Pancreas (tissue), 10 donors: ENCODE results near the gene ALOXE3. TPM values are rescaled to one million over a fixed set of nuclear protein-coding genes. Genes with fewer than 3 reads are reported as not detected.
A peak's percentile ranks its signal among the peaks of the same experiment; 100 is the strongest.

Experiments used
- ATAC-seq, 4 donors: fragments of 200-7000 bp; cut with Tn5 transposase; one replicate each; pipeline versions ENCODE4 v1.8.0 to v1.9.1; 2020; ENCODE audit warnings: mild to moderate bottlenecking in 4 of 4, moderate library complexity in 4 of 4
- DNase-seq, 6 donors: peaks; one replicate each; pipeline ENCODE4 v3.0.0-alpha.2; 2020
- FAIRE-seq: peaks from 2 replicates; lab custom pipeline; 2012; peaks lifted over from hg19 to GRCh38; lab: Jason Lieb, UNC
- H3K27ac ChIP-seq, 4 donors: fragments of 200-600 bp; sonication (generic); 1 replicate in 3 of 4; 2 replicates in 1 of 4; pipeline versions ENCODE4 v1.5.0 to v1.8.0; 2020
- H3K27me3 ChIP-seq, 4 donors: fragments of 200-600 bp; one replicate each; pipeline ENCODE4 v1.8.0; 2021
- H3K36me3 ChIP-seq, 3 donors: fragments of 200-600 bp; sonication (generic) in 1 of 3; one replicate each; pipeline versions ENCODE4 v1.5.0 to v1.8.0; 2020 to 2021
- H3K4me1 ChIP-seq, 3 donors: fragments of 200-600 bp; one replicate each; pipeline ENCODE4 v1.8.0; 2021
- H3K4me3 ChIP-seq, 4 donors: fragments of 200-600 bp; sonication (generic) in 2 of 4; one replicate each; pipeline versions ENCODE4 v1.5.0 to v1.8.0; 2020 to 2021
- H3K9me3 ChIP-seq, 4 donors: fragments of 200-600 bp; one replicate each; pipeline ENCODE4 v1.8.0; 2021
- WGBS, 2 donors: extraction: QIAGEN DNeasy Blood & Tissue Kit; methylation state at CpG; one replicate each; pipeline ENCODE4 v1.1.7; 2013; 5-methylcytosine and 5-hydroxymethylcytosine counted together
- intact Hi-C, 3 donors: fragments of 100-400 bp; cut with DNase I; formaldehyde crosslinking; loops; one replicate each; pipeline versions ENCODE4 v1.11.1 to v1.14.2; 2022
- polyA plus RNA-seq, 2 donors: library from polyadenylated mRNA; stranded (reverse); fragments of 200-250 nt; gene quantifications; one replicate each; pipeline ENCODE4 v1.2.3, GENCODE V29; 2013
- total RNA-seq, 6 donors: library from RNA; stranded (reverse); fragmentation: NEBNext Ultra II Directional in 4 of 6; extraction: Animal tissue kit (Norgen Biotek cat#: 25700) in 4 of 6; gene quantifications; one replicate each; pipeline versions ENCODE4 v1.2.1 to v1.2.4, GENCODE V29; 2021 to 2023
- TF ChIP-seq, protein P1 (sequence below), 4 donors: fragments of 200-600 bp; sonication (generic) in 3 of 4; IDR thresholded peaks; one replicate each; pipeline versions ENCODE4 v1.5.0 to v1.8.0; 2021; ENCODE audit warnings: antibody characterized with exemption in 4 of 4
- donor health status: healthy with polysubstance abuse.
- donor health status: DM: no; HTN: no; CAD: no; lungs with moderate emphysema.
- donor health status: DM: no; HTN: no; CAD: no.
- donor health status: control.
- donor health status: control.
- donor health status: Bipolar disorder and iron deficiency.
- donor health status: DM: yes; HTN: yes; CAD: no.
- donor health status: DM: no; HTN: no; CAD: no.
- donor health status: DM: no; HTN: no; CAD: no.
- donor health status: DM: yes; HTN: yes; CAD: no.

ALOXE3 gene
- total and polyA plus RNA-seq, 8 donors: 0.35 TPM; not detected in 7

DNA sequence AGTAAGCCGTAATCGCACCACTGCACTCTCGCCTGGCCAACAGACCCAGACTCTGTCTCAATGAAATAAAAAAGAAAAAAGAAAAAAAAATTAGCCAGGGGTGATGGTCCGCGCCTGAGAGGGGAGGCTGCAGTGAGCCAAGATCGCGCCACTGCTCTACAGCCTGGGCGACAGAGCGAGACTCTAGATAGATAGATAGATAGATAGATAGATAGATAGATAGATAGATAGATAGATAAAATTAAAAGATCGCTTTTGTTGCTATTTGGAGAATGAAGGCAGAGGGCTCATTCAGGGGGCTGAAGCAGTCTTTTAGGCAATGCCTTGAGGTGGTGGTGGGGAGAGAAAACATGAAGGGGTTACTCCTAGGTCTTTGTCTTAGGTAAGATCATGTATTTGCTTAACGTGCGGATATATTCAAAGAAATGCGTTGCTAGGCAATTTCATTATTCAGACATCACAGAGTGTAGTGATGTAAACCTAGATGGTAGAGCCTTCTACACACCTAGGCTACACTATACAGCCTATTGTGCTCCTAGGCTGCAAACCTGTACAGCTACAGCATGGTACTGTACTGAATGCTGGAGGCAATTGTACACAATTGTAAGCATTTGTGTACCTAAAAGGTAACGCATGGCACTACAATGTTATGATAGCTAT lies 9.9 kb upstream of the ALOXE3 start:
- Histone ChIP-seq H3K9me3 (no peaks in the 10 kb centered on the region), H3K27ac (no peak overlapping the region), H3K4me3 (no peak overlapping the region), H3K27me3 (no peaks in the 10 kb centered on the region), H3K36me3 (no peaks in the 10 kb centered on the region), H3K4me1 (peaks cover 0 to 26% (median 5%) of the 10 kb centered on the region in 3 donors)
- DNase-seq (no peak), FAIRE-seq (no peak), ATAC-seq (no peak)
- WGBS, 2 donors: 65 to 69% methylated on average over 14 of the region's 14 CpGs
- intact Hi-C loops: loop anchor here in 1 of 3 donors (5.0 to 10.0 kb wide), 2 partner anchors 34 to 57 kb away; partner anchors contain the start of gene VAMP2
- TF ChIP-seq, protein P1, sequence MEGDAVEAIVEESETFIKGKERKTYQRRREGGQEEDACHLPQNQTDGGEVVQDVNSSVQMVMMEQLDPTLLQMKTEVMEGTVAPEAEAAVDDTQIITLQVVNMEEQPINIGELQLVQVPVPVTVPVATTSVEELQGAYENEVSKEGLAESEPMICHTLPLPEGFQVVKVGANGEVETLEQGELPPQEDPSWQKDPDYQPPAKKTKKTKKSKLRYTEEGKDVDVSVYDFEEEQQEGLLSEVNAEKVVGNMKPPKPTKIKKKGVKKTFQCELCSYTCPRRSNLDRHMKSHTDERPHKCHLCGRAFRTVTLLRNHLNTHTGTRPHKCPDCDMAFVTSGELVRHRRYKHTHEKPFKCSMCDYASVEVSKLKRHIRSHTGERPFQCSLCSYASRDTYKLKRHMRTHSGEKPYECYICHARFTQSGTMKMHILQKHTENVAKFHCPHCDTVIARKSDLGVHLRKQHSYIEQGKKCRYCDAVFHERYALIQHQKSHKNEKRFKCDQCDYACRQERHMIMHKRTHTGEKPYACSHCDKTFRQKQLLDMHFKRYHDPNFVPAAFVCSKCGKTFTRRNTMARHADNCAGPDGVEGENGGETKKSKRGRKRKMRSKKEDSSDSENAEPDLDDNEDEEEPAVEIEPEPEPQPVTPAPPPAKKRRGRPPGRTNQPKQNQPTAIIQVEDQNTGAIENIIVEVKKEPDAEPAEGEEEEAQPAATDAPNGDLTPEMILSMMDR (IDR thresholded peaks at IDR 0.05): no peak

DNA sequence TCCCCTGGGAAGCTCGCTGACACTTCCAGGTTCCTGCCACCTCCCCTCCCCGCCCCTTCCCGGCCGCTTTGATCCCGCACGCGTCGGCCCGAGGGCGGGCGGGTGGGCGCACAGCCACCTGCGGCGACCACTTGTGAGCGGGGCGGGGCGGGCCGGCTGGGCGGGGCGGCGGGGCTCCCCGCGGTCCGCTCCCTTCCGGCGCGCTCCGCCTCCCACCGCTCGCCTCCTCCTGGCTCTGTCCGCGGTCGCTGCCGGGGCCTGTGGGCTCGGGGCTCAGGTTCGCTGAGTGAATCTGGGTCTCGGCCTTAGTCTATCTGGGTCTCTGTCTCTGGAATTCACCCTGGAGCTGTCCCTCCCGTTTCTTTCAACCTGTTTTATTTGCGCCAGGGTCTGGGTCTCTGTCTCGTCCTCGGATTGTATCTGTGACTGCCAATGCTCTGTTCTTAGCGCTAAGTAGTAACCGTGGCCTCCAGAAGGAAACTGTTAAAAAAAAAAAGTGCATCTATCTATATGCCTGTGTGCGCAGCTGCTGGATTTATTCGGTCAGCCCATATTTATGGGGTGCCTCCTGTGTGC lies 8.3 kb upstream of the ALOXE3 start:
- TF ChIP-seq, protein P1 (IDR thresholded peaks at IDR 0.05): no peak
- peak; percentile 40 to 72 (median 56) for ATAC-seq
- no peak for FAIRE-seq
- intact Hi-C loops: loop anchor here in 1 of 3 donors (5.0 to 10.0 kb wide), 2 partner anchors 36 to 58 kb away; partner anchors contain the start of gene VAMP2
- Histone ChIP-seq H3K4me1 (peaks cover 5 to 36% (median 14%) of the 10 kb centered on the region in 3 donors), H3K36me3 (no peaks in the 10 kb centered on the region), H3K4me3 (peak overlapping the region; percentile 40 to 65 (median 53)), H3K27me3 (peaks cover 0 to 6% (median 0%) of the 10 kb centered on the region in 4 donors), H3K9me3 (no peaks in the 10 kb centered on the region), H3K27ac (peak overlapping the region in 2 of 4 donors; percentile 42 to 46)
- 0% methylated on average over 34 to 45 of the region's 45 CpGs for WGBS, 2 donors
- DNase-seq: peak in 4 of 6 donors; percentile 44 to 84 (median 70)

DNA sequence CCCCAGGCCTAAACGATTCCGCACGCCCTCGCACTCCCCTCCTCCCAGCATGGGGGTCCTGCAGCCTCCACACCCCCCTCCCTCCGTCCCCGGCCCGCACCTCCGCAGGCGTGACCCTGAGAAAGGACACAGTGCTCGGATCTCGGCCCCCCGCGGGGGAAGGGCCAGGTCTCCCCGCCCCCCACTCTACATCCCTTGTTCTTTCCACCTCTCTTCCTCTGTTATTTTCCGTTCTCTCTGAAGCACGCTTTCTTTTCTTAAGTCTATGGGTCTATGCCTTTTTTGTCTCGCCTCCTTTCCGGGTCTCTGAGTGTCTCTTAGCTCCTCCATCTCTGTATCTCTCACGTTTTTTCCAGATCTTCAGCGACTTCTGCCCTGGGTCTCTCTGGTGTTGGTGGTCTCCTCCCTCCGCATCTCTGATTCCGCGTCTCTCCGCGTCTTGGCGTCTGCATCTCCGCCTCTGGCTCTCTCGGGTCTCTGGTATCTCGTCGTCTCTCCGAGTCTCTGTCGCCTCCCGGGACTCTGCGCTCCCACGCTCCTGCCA lies 7.7 kb upstream of the ALOXE3 start:
- Histone ChIP-seq H3K9me3 (no peaks in the 10 kb centered on the region), H3K27me3 (peaks cover 0 to 6% (median 0%) of the 10 kb centered on the region in 4 donors), H3K4me3 (peak overlapping the region; percentile 40 to 65 (median 53)), H3K36me3 (no peaks in the 10 kb centered on the region), H3K27ac (peak overlapping the region in 1 of 4 donors; percentile 46), H3K4me1 (peaks cover 9 to 41% (median 20%) of the 10 kb centered on the region in 3 donors)
- no peak for FAIRE-seq
- intact Hi-C loops: loop anchor here in 1 of 3 donors (5.0 to 10.0 kb wide), 2 partner anchors 36 to 59 kb away; partner anchors contain the start of gene VAMP2
- peak in 2 of 4 donors; percentile 1 to 3 for ATAC-seq
- 1% methylated on average over 34 to 35 of the region's 35 CpGs for WGBS, 2 donors
- peak in 2 of 6 donors; percentile 60 to 84 for DNase-seq
- TF ChIP-seq, protein P1 (IDR thresholded peaks at IDR 0.05): no peak

DNA sequence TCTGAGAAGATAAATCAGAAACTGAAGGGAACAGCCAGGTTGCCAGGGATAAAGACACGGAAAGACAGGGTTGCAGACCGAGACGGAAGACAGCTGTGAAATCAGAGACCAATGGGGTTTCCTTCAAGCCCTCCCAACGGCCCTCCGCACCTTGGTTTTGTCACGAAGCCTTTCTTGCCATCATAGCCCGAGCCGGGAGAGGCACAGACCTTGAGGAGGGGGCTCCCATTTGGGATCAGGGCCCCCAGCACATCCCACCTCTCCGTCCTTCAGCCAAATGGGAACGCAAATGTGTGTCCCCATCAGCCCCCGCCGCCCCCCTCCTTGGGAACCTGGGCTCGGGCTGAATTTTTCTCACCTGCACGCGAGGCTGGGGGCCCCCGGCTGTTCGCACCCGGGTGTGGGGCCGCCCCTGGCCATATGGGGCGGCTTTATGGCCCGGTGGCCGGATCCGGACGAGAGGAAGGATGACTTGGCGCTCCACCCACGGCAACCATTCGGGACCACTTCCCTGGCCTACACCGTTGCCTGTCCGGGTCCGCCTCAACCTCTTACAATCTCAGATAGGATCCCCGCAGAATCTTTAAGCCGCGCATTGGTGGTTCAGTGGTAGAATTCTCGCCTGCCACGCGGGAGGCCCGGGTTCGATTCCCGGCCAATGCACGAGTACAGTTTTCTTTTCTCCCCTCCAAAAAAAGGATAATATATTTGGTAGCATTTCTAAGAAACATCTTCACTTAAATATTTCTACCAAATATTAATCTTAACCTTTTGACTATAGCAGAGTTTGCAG lies 7.0 kb upstream of the ALOXE3 start:
- ATAC-seq: peak; percentile 46 to 69 (median 60)

More for the DNA sequence above, 7.0 kb upstream of the ALOXE3 start:
- DNase-seq: peak; percentile 65 to 92 (median 87)
- Histone ChIP-seq H3K4me1 (peaks cover 11 to 44% (median 20%) of the 10 kb centered on the region in 3 donors), H3K27ac (peak overlapping the region in 1 of 4 donors; percentile 46), H3K27me3 (peaks cover 0 to 6% (median 0%) of the 10 kb centered on the region in 4 donors), H3K4me3 (peak overlapping the region; percentile 40 to 65 (median 53)), H3K9me3 (no peaks in the 10 kb centered on the region), H3K36me3 (no peaks in the 10 kb centered on the region)
- 2 to 4% methylated on average over 37 to 40 of the region's 40 CpGs for WGBS, 2 donors
- TF ChIP-seq, protein P1 (IDR thresholded peaks at IDR 0.05): no peak
- intact Hi-C loops: loop anchor here in 1 of 3 donors (5.0 to 10.0 kb wide), 2 partner anchors 37 to 59 kb away; partner anchors contain the start of gene VAMP2
- no peak for FAIRE-seq
